Thymus (tissue), 11 donors: ENCODE results near the gene GOLGA6L7. TPM values are rescaled to one million over a fixed set of nuclear protein-coding genes. Genes with fewer than 3 reads are reported as not detected.
A peak's percentile ranks its signal among the peaks of the same experiment; 100 is the strongest.

ENCODE experiments used
- DNase-seq, 9 donors: peaks; one replicate each; pipeline ENCODE4 v3.0.0-alpha.2; 2013; ENCODE audit warnings: low spot score in 9 of 9, low read depth in 6 of 9, missing footprints in 1 of 9
- H3K27ac ChIP-seq, 2 donors: one replicate each; pipeline ENCODE4 v1.5.1; 2013; ENCODE audit warnings: control low read depth in 1 of 2, low read depth in 1 of 2, low read length in 1 of 2, mild to moderate bottlenecking in 1 of 2, moderate library complexity in 1 of 2
- H3K27me3 ChIP-seq, 2 donors: one replicate each; pipeline ENCODE4 v1.5.1; 2013; ENCODE audit warnings: low read length in 1 of 2; ENCODE audit not compliant: control insufficient read depth in 2 of 2, insufficient read depth in 1 of 2
- H3K36me3 ChIP-seq, 2 donors: one replicate each; pipeline ENCODE4 v1.5.1; 2013; ENCODE audit warnings: low read length in 1 of 2, mild to moderate bottlenecking in 1 of 2, moderate library complexity in 1 of 2; ENCODE audit not compliant: control insufficient read depth in 2 of 2, insufficient read depth in 2 of 2
- H3K4me1 ChIP-seq, 2 donors: one replicate each; pipeline ENCODE4 v1.5.1; 2013; ENCODE audit warnings: low read length in 2 of 2; ENCODE audit not compliant: control insufficient read depth in 2 of 2, insufficient read depth in 2 of 2
- H3K4me3 ChIP-seq, 2 donors: one replicate each; pipeline ENCODE4 v1.5.1; 2013; ENCODE audit warnings: low read length in 2 of 2, control low read depth in 1 of 2, mild to moderate bottlenecking in 1 of 2
- H3K9me3 ChIP-seq, 2 donors: one replicate each; pipeline ENCODE4 v1.5.1; 2013; ENCODE audit warnings: low read length in 1 of 2, mild to moderate bottlenecking in 1 of 2; ENCODE audit not compliant: control insufficient read depth in 2 of 2, insufficient read depth in 1 of 2
- WGBS: extraction: QIAGEN DNeasy Blood & Tissue Kit; methylation state at CpG from one replicate; pipeline ENCODE4 v1.1.7; 2013; 5-methylcytosine and 5-hydroxymethylcytosine counted together
- polyA plus RNA-seq: library from polyadenylated mRNA; stranded (reverse); fragments of 200-250 nt; gene quantifications from one replicate; pipeline ENCODE4 v1.2.3, GENCODE V29; 2013
- total RNA-seq: library from RNA; stranded (reverse); fragments of 120-200 nt; gene quantifications from one replicate; pipeline ENCODE4 v1.2.4, GENCODE V29; 2013
- donor health status: healthy.

GOLGA6L7 gene
- total and polyA plus RNA-seq, 2 donors, result 0.05 TPM; not detected in 1

GRCh38 chr15:28885630-28886430 lies 37.4 kb upstream of the GOLGA6L7 start, which contains the start of gene APBA2:
Gene APBA2 (plus strand): TSS chr15:28885974. CDS start chr15:29053885, 167,911 bp downstream.
- H3K4me1 ChIP-seq, result peaks cover 14 to 29% of the 10 kb centered on the region in 2 donors
- DNase-seq, result peak in 2 of 9 donors; percentile 31 to 58
- peak within 1 kb of the TSS in 1 of 2 donors; percentile 68 for H3K27ac ChIP-seq
- H3K9me3 ChIP-seq, result no peaks in the 10 kb centered on the region
- no peaks in the 10 kb centered on the region for H3K36me3 ChIP-seq
- peak within 1 kb of the TSS; percentile 18 to 72 for H3K4me3 ChIP-seq
- WGBS, result under 1% methylated on average over 109 of the region's 109 CpGs
- peaks cover 14 to 32% of the 10 kb centered on the region in 2 donors for H3K27me3 ChIP-seq

GRCh38 chr15:28885128-28885629 lies 36.7 kb upstream of the GOLGA6L7 start:
- H3K27ac ChIP-seq, result peak overlapping the region in 1 of 2 donors; percentile 26
- WGBS, result 31% methylated on average over 31 of the region's 31 CpGs
- no peak for DNase-seq
- H3K27me3 ChIP-seq, result peaks cover 14 to 32% of the 10 kb centered on the region in 2 donors
- no peaks in the 10 kb centered on the region for H3K9me3 ChIP-seq
- peak overlapping the region; percentile 16 to 72 for H3K4me3 ChIP-seq
- H3K36me3 ChIP-seq, result no peaks in the 10 kb centered on the region
- H3K4me1 ChIP-seq, result peaks cover 8 to 23% of the 10 kb centered on the region in 2 donors

GRCh38 chr15:28884151-28884940 lies 35.9 kb upstream of the GOLGA6L7 start:
- Histone ChIP-seq H3K36me3 (no peaks in the 10 kb centered on the region), H3K4me1 (peaks cover 4 to 14% of the 10 kb centered on the region in 2 donors), H3K9me3 (no peaks in the 10 kb centered on the region), H3K27ac (no peak overlapping the region), H3K4me3 (no peak overlapping the region), H3K27me3 (peaks cover 14 to 32% of the 10 kb centered on the region in 2 donors)
- WGBS, result 96% methylated on average over 11 of the region's 11 CpGs
- no peak for DNase-seq

GRCh38 chr15:28881600-28881999 lies 33.2 kb upstream of the GOLGA6L7 start:
- no peak for DNase-seq

GRCh38 chr15:28881170-28881569 lies 32.7 kb upstream of the GOLGA6L7 start:
- no peak for DNase-seq
- 65% methylated on average over 3 of the region's 3 CpGs for WGBS
- H3K27me3 ChIP-seq, result peaks cover 8 to 17% of the 10 kb centered on the region in 2 donors
- H3K4me3 ChIP-seq, result no peak overlapping the region
- H3K36me3 ChIP-seq, result no peaks in the 10 kb centered on the region
- H3K4me1 ChIP-seq, result peaks cover 4 to 7% of the 10 kb centered on the region in 2 donors
- H3K9me3 ChIP-seq, result no peaks in the 10 kb centered on the region
- no peak overlapping the region for H3K27ac ChIP-seq

More at GRCh38 chr15:28881600-28881999, 33.2 kb upstream of the GOLGA6L7 start:
- Histone ChIP-seq H3K27me3 (peaks cover 10 to 19% of the 10 kb centered on the region in 2 donors), H3K27ac (no peak overlapping the region), H3K36me3 (no peaks in the 10 kb centered on the region), H3K4me1 (peaks cover 2 to 5% of the 10 kb centered on the region in 2 donors), H3K9me3 (no peaks in the 10 kb centered on the region), H3K4me3 (no peak overlapping the region)
- 100% methylated on average over 1 of the region's 1 CpG for WGBS

GRCh38 chr15:28880680-28881079 lies 32.2 kb upstream of the GOLGA6L7 start:
- 96% methylated on average over 5 of the region's 5 CpGs for WGBS
- Histone ChIP-seq H3K4me1 (peaks cover 7 to 9% of the 10 kb centered on the region in 2 donors), H3K36me3 (no peaks in the 10 kb centered on the region), H3K9me3 (no peaks in the 10 kb centered on the region), H3K27ac (no peak overlapping the region), H3K27me3 (peaks cover 8 to 16% of the 10 kb centered on the region in 2 donors), H3K4me3 (no peak overlapping the region)
- no peak for DNase-seq

GRCh38 chr15:28879551-28879950 lies 31.1 kb upstream of the GOLGA6L7 start:
- no peak for DNase-seq
- Histone ChIP-seq H3K4me3 (no peak overlapping the region), H3K27ac (no peak overlapping the region), H3K9me3 (no peaks in the 10 kb centered on the region), H3K27me3 (peaks cover 3 to 4% of the 10 kb centered on the region in 2 donors), H3K36me3 (no peaks in the 10 kb centered on the region), H3K4me1 (peaks cover 5 to 7% of the 10 kb centered on the region in 2 donors)
- 96% methylated on average over 9 of the region's 9 CpGs for WGBS

- no peaks in the 10 kb centered on the region for H3K36me3 ChIP-seq
- 92% methylated on average over 15 of the region's 15 CpGs for WGBS
- DNase-seq, result no peak
- no peaks in the 10 kb centered on the region for H3K9me3 ChIP-seq
- H3K4me3 ChIP-seq, result no peak overlapping the region
- no peaks in the 10 kb centered on the region for H3K27me3 ChIP-seq
- no peak overlapping the region for H3K27ac ChIP-seq
- H3K4me1 ChIP-seq, result peaks cover 5 to 7% of the 10 kb centered on the region in 2 donors
These were observed 29.8 kb upstream of the GOLGA6L7 start for GRCh38 chr15:28878209-28878608.

GRCh38 chr15:28876845-28877185 lies 28.4 kb upstream of the GOLGA6L7 start:
- no peak for DNase-seq
- Histone ChIP-seq H3K27me3 (no peaks in the 10 kb centered on the region), H3K9me3 (no peaks in the 10 kb centered on the region), H3K36me3 (no peaks in the 10 kb centered on the region), H3K27ac (no peak overlapping the region), H3K4me1 (peaks cover 5 to 7% of the 10 kb centered on the region in 2 donors), H3K4me3 (no peak overlapping the region)
- 98% methylated on average over 8 of the region's 8 CpGs for WGBS
